IgD-negative memory B cell (primary cell): ENCODE measurements around the gene ZCCHC2. TPM values are rescaled to one million over a fixed set of nuclear protein-coding genes. Genes with fewer than 3 reads are reported as not detected.

Experiments used
- H3K27ac Mint-ChIP-seq, 3 donors: one replicate each; pipeline ENCODE4 v1.8.0; 2020 to 2022; ENCODE audit warnings: mild to moderate bottlenecking in 3 of 3, mixed read lengths in 3 of 3, moderate library complexity in 1 of 3
- H3K27me3 Mint-ChIP-seq: one replicate; pipeline ENCODE4 v1.8.0; 2021; ENCODE audit warnings: mixed read lengths
- H3K36me3 Mint-ChIP-seq: one replicate; pipeline ENCODE4 v1.8.0; 2020; ENCODE audit warnings: mild to moderate bottlenecking, mixed read lengths
- H3K4me1 Mint-ChIP-seq, 3 donors: one replicate each; pipeline ENCODE4 v1.8.0; 2020 to 2022; ENCODE audit warnings: mixed read lengths in 3 of 3, mild to moderate bottlenecking in 1 of 3
- H3K4me3 Mint-ChIP-seq, 4 donors: one replicate each; pipeline ENCODE4 v1.8.0; 2020 to 2022; ENCODE audit warnings: mild to moderate bottlenecking in 4 of 4, mixed read lengths in 4 of 4, moderate library complexity in 3 of 4
- H3K9me3 Mint-ChIP-seq, 3 donors: one replicate each; pipeline ENCODE4 v1.8.0; 2020 to 2021; ENCODE audit warnings: mixed read lengths in 3 of 3, mild to moderate bottlenecking in 1 of 3
- polyA plus RNA-seq: library from polyadenylated mRNA; unstranded; fragments of 300-500 nt; fragmentation: Illumina TruSeq; gene quantifications from one replicate; pipeline ENCODE4 v1.2.3, GENCODE V29; 2021

ZCCHC2 gene
- polyA plus RNA-seq, 1 donor from 2014 or later, result 2.9 TPM

DNA sequence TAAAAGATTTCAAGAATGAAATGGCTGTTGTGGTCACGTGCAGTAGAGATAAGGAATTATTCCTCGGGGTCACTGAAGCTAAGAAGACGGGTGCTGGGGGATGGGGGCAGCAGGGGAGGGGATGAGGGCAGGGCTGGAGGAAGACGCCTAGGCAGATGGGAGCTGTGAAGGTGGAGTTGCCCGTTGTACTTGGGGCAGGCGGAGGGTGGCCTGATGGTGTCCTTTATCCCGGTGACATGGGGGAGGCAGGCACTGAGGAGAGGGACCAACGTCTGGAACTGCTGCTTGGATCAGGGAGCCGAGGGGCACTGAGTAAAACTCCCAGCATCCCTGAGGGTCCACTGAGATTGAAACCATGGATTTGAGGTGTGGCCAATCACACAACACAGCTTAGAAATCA is 64.9 kb downstream of the ZCCHC2 start:
- peaks cover 9% of the 10 kb centered on the region for H3K36me3 Mint-ChIP-seq
- H3K27me3 Mint-ChIP-seq, result peaks cover 3% of the 10 kb centered on the region
- peaks cover 0 to 6% (median 3%) of the 10 kb centered on the region in 3 donors for H3K9me3 Mint-ChIP-seq
- peak overlapping the region in 1 of 3 donors; percentile 90 for H3K27ac Mint-ChIP-seq
- peaks cover 12 to 21% (median 15%) of the 10 kb centered on the region in 3 donors for H3K4me1 Mint-ChIP-seq
- H3K4me3 Mint-ChIP-seq, result no peak overlapping the region

DNA sequence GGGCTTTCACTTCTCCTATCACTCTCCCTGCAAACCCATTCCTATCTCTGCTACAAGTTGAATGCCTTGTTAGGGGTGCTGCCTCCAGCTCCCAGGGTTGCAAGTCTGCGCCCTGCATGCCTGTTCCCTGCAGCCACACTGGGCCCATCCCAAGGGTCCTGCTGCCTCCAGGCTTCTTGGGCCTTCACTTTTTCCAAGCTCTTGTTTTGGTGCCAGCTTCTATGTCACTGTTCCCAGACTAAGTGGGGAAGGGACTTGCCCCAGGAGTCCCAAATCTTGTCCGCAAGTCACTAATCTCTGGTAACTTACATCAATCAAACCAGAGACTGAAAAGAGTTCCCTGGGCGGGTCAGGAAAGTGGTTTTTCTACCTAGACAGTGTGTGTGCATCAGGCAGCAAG is 65.4 kb downstream of the ZCCHC2 start:
- Mint-ChIP-seq H3K27me3 (peaks cover 6% of the 10 kb centered on the region), H3K27ac (no peak overlapping the region), H3K36me3 (peaks cover 9% of the 10 kb centered on the region), H3K4me3 (no peak overlapping the region), H3K9me3 (peaks cover 0 to 6% (median 6%) of the 10 kb centered on the region in 3 donors), H3K4me1 (peaks cover 12 to 21% (median 15%) of the 10 kb centered on the region in 3 donors)

DNA sequence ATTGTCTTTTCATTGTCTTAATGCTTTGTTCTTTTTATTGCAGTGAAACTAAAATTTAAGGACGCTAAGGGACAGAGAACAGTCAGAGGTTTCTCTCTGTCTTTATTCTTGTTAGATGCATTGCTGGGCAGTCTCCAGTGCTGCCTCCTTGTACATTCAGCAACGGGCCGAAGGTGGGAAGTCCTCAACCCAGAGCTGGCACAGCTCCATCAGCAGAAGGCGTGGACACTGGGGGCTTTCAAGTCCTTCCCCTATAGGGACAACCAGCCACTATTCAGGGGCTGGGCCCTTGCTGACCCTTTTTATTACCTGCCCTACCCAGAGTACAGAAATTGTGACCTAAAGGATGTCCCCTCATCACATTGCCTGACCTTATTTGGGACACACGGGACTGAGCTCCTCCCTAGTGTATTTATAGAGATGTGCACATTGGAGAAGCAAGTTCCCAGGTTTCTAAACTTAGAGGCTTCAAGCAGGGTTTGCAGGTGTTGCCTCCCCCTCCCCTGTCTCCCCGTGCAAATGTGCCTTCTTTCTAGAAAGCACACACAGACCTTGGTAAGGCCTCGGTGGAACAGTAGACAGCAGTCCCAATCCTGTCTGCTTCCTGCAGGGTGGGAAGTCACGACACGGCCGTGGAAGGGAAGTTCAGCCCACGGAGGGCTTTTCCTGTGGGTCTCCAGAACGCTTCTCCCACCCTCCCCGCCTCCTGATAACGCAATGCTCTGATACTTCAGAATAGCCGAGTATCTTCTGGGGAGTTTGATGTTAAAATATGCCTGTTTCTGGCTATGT is 68.2 kb downstream of the ZCCHC2 start:
- no peak overlapping the region for H3K27ac Mint-ChIP-seq
- H3K4me3 Mint-ChIP-seq, result no peak overlapping the region
- H3K27me3 Mint-ChIP-seq, result peaks cover 15% of the 10 kb centered on the region
- peaks cover 0 to 6% (median 6%) of the 10 kb centered on the region in 3 donors for H3K9me3 Mint-ChIP-seq
- peaks cover 5 to 9% (median 6%) of the 10 kb centered on the region in 3 donors for H3K4me1 Mint-ChIP-seq
- H3K36me3 Mint-ChIP-seq, result peaks cover 4% of the 10 kb centered on the region

DNA sequence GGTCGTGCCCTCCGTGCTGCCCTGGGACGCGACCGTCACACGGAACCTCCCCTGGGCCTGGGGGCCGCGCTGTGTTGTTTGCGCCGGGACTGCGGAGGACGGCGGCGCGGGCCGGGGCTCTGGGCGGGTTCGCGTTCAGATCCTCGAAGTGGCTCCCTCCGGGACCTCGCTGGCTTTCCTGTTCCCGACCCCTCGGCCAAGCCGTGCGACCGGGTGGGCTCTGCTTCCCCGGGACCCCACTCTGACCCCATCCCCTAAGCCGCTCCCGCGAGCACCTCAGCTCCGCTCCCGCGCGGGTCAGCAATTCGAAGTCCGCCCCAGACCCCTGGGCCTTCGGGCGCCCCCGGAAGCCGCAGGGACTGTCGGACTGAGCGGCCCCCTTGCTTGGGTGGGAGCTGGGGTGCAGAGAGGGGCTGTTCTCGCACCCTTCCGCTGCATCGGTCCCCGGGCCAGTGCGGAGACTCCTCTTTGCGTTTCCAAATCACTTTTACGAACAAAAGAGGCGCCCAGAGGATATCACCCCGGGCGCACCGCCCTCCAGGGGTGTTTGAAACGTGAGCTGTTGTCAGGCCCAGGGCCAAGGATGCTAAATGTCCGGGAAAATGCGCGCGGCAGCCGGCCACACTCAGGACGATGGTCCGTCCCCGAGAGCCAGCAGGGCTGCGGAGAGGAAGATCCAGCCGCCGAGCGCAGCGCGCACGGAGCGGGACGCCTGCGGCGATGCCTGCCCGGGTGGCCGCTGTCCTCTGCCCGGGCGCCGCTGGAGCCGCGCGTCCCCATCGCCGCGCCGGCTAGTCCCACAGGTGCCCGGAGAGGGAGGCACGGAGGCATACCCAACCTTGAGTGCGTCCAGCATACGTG is 73.5 kb downstream of the ZCCHC2 start:
- Mint-ChIP-seq H3K36me3 (peaks cover 7% of the 10 kb centered on the region), H3K4me3 (no peak overlapping the region), H3K27ac (no peak overlapping the region), H3K9me3 (peaks cover 5 to 6% (median 6%) of the 10 kb centered on the region in 3 donors), H3K4me1 (peaks cover 0 to 8% (median 2%) of the 10 kb centered on the region in 3 donors), H3K27me3 (peaks cover 39% of the 10 kb centered on the region)

DNA sequence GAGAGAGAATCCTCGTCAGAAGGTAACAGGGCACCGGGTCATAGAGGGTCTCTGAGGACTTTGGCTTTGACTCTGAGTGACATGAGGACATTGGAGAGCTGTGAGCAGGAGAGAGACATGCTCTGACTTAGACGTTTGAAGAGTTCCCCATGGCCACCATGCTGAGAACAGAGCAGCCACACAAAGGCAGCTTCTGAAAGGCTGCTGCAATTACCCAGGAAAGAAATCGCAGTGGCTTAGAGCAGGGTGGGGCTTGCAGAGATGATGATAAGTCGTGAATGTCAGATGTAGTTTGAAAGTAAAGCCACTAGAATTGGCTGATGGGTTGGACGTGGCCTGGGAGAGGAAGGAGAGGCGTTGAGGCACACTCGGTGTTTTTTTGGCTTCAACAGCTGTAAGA is 79.0 kb downstream of the ZCCHC2 start:
- Mint-ChIP-seq H3K27me3 (peaks cover 34% of the 10 kb centered on the region), H3K9me3 (peaks cover 0 to 7% (median 0%) of the 10 kb centered on the region in 3 donors), H3K4me3 (no peak overlapping the region), H3K4me1 (peaks cover 0 to 5% (median 0%) of the 10 kb centered on the region in 3 donors), H3K27ac (no peak overlapping the region), H3K36me3 (peaks cover 5% of the 10 kb centered on the region)

DNA sequence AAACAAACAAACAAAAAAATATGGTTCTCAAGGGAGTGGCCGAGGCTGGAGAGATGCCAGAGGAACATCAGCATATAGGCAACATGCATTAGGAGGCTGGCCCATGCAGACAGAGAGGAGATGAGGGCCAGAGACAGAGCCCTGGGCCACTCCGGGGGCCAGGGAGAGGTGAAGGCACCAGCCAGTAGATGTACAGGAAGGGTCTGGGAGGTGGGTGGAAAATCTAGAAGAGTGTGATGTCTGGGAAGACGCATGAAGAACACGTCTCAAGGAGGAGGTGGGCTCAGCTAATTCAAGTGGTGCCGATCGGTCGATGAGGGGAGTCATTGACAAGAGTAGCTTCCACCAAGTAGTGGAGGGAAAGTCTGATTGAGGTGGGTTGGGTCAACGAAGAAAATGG is 79.9 kb downstream of the ZCCHC2 start:
- Mint-ChIP-seq H3K36me3 (peaks cover 5% of the 10 kb centered on the region), H3K27ac (no peak overlapping the region), H3K4me1 (peaks cover 0 to 5% (median 0%) of the 10 kb centered on the region in 3 donors), H3K4me3 (no peak overlapping the region), H3K9me3 (peaks cover 0 to 5% (median 0%) of the 10 kb centered on the region in 3 donors), H3K27me3 (peaks cover 27% of the 10 kb centered on the region)

DNA sequence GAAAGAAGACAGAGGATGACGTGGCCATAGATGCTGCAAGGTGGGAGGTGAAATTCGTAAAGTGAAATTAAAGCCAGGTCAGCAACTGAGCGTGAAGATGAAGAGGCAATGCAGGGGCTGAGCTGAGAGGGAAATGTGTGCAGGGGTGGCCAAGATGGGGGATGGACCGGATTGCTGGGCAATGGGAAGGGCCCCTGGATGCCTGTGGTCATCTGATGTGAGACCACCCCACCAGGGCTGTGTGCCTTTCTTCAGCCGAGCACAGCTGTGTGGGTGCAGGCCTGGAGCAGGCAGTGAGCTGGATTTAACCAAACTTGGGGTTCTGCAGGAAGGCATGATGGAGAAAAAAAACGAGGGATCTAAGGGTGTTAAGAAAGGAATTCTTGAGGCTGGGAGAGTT is 80.4 kb downstream of the ZCCHC2 start:
- peak overlapping the region in 1 of 4 donors; percentile 35 for H3K4me3 Mint-ChIP-seq
- peaks cover 0 to 5% (median 0%) of the 10 kb centered on the region in 3 donors for H3K4me1 Mint-ChIP-seq
- H3K27ac Mint-ChIP-seq, result peak overlapping the region in 1 of 3 donors; percentile 31
- peaks cover 5% of the 10 kb centered on the region for H3K36me3 Mint-ChIP-seq
- peaks cover 27% of the 10 kb centered on the region for H3K27me3 Mint-ChIP-seq
- peaks cover 0 to 5% (median 0%) of the 10 kb centered on the region in 3 donors for H3K9me3 Mint-ChIP-seq

DNA sequence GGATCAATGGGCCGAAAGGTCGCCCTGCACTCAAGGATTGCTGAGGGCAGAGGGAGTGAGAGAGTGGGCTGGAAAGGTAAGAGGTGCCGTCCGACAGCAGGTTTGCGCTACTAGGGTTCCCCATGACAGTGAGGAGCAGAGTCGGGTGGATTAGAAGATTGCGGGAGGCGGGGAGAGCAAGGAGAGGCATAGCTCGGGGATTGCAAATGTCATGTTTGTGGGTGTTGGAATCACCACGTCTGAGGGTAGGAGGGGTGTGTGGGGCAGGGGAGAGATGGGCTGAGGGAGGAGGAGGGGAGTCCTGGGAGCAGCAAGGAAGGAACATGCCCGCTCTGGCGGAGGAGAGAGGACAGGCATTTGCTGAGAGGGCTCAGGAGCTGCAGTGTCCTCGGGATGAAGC is 81.2 kb downstream of the ZCCHC2 start:
- no peak overlapping the region for H3K27ac Mint-ChIP-seq
- H3K36me3 Mint-ChIP-seq, result peaks cover 2% of the 10 kb centered on the region
- H3K27me3 Mint-ChIP-seq, result peaks cover 20% of the 10 kb centered on the region
- H3K4me3 Mint-ChIP-seq, result peak overlapping the region in 1 of 4 donors; percentile 51
- H3K4me1 Mint-ChIP-seq, result peaks cover 0 to 5% (median 0%) of the 10 kb centered on the region in 3 donors
- peaks cover 0 to 5% (median 0%) of the 10 kb centered on the region in 3 donors for H3K9me3 Mint-ChIP-seq

DNA sequence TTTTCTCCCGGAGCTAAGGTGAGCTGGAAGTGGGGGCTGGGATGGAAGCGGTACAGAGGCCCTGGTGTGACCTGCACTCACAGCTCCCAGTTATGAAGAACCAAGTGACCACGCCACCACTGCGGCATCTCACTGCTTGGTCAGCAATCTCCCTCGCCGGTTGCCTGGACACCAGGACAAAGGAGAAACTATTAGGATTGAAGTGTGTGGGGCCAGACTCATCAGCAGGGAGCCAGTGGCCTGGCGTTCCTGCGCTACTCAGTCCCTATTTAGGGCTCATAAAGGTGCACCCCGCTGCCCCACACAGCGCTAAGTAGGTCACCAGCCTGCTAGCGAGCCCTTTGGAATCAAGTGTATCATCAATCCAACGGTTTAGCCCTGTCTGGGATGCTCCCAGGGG is 82.9 kb downstream of the ZCCHC2 start:
- peaks cover 17% of the 10 kb centered on the region for H3K27me3 Mint-ChIP-seq
- H3K4me1 Mint-ChIP-seq, result no peaks in the 10 kb centered on the region
- H3K27ac Mint-ChIP-seq, result no peak overlapping the region
- peaks cover 2% of the 10 kb centered on the region for H3K36me3 Mint-ChIP-seq
- no peak overlapping the region for H3K4me3 Mint-ChIP-seq
- peaks cover 0 to 4% (median 0%) of the 10 kb centered on the region in 3 donors for H3K9me3 Mint-ChIP-seq

DNA sequence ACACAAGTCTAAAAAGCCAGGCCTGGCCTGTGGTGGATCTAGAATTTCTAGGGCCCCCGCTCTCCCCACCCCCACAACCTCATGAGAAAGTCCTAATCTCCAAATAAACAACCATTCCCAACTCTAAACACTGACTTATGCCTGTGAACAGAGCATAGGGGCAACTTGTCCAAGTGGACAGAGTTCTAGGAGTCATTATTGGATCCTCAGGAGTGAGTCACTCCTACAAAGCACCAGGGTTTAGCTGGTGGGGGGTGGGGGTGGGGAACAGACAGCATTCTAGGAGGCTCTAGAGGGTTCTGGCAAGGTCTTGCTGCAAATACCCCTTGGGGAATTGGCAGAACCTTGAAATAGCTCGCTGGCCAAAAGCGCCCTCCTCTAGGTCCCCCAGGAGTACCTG is 83.3 kb downstream of the ZCCHC2 start:
- Mint-ChIP-seq H3K4me1 (no peaks in the 10 kb centered on the region), H3K9me3 (peaks cover 0 to 2% (median 0%) of the 10 kb centered on the region in 3 donors), H3K27me3 (peaks cover 13% of the 10 kb centered on the region), H3K4me3 (no peak overlapping the region), H3K36me3 (peaks cover 2% of the 10 kb centered on the region), H3K27ac (no peak overlapping the region)

DNA sequence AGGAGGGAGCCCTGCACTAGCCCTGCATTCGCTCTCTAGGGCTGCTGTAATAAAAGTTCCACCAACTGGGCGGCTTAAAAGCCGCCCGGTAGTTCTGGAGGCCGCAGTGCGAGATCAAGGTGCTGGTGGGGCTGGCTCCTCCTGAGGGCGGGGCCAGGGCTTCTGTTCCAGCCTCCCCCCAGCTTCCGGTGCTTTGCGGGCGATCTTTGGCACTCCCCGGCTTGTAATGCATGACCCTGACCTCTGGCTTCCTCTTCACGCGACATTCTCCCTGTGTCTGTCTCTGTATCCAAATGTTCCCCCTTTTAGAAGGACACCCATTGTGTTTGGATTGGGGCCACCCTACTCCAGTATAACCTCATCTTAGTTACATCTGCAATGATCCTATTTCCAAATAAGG is 84.5 kb downstream of the ZCCHC2 start:
- Mint-ChIP-seq H3K4me1 (no peaks in the 10 kb centered on the region), H3K36me3 (peaks cover 2% of the 10 kb centered on the region), H3K9me3 (peaks cover 0 to 2% (median 0%) of the 10 kb centered on the region in 3 donors), H3K27ac (no peak overlapping the region), H3K4me3 (no peak overlapping the region), H3K27me3 (peaks cover 9% of the 10 kb centered on the region)

DNA sequence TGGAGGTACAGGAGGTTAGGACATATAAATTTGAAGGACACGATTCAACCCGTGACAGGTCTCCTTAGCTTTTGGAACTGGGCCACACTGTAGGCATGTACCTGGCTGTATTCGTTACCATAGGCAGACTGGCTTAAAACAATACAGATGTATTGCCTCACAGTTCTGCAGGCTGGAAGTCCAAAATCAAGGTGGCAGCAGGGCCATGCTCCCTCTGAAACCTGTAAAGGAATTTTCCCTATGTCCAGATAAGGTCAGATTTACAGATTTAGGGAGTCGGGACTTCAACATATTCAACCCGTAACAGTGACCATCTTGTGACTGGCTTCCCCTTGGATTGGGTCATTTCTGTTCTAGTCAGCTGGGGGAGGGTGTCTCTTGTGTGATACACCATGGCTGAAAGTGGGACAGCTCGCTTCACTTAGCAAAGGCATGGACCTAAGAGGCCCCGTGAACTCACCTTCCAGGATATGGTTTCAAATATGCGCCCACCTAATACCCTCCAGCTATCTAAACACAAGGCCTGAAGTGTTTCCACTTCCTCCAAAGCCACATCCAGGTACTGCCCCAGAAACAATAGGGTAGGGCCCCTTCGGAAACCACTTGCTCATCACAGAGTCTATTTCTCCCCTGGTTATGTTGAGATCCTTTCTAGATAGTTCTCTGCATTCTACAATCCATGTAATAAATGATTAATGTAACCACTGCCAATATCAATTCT is 85.0 kb downstream of the ZCCHC2 start:
- Mint-ChIP-seq H3K4me3 (no peak overlapping the region), H3K27me3 (peaks cover 11% of the 10 kb centered on the region), H3K4me1 (peaks cover 0 to 5% (median 3%) of the 10 kb centered on the region in 3 donors), H3K9me3 (peaks cover 0 to 2% (median 0%) of the 10 kb centered on the region in 3 donors), H3K36me3 (peaks cover 4% of the 10 kb centered on the region), H3K27ac (no peak overlapping the region)

DNA sequence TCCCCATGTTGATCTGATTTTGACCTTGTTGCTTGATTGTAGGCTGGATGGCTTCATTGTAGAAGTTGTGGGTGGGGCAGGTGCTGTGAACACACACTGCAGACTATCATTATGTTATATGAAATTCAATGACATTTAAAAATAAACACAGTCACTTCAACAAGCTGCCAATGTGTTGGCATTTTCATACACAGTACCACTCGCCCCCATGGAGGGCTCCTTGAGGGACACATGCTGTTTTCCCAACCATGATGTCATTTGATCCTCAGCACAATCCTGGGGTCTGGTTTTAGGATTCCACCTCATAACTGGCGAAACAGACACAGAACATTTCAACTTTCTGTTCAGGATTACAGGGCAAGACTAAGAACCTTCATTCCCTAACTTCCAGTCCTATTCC is 86.9 kb downstream of the ZCCHC2 start:
- no peak overlapping the region for H3K27ac Mint-ChIP-seq
- peaks cover 4% of the 10 kb centered on the region for H3K36me3 Mint-ChIP-seq
- H3K27me3 Mint-ChIP-seq, result peaks cover 5% of the 10 kb centered on the region
- H3K4me3 Mint-ChIP-seq, result no peak overlapping the region
- no peaks in the 10 kb centered on the region for H3K9me3 Mint-ChIP-seq
- peaks cover 4 to 9% (median 6%) of the 10 kb centered on the region in 3 donors for H3K4me1 Mint-ChIP-seq

DNA sequence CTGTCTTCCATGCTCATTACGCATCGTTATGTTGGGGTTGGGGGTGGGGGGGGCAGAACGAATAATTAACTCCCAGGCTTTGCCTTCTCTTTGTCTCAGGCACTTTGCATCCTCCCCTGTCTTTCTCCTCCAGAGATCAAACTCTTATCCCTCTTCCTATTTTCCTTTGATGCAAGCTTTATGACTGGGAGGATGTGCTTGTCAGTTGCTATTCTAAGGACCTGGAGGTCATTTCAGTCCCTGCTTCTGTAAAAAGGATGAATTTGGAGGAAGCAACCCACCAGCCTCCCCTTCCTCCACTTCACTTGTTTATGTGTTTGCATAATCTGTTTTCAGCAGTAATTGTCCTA is 87.5 kb downstream of the ZCCHC2 start:
- peaks cover 7% of the 10 kb centered on the region for H3K27me3 Mint-ChIP-seq
- no peaks in the 10 kb centered on the region for H3K9me3 Mint-ChIP-seq
- no peak overlapping the region for H3K4me3 Mint-ChIP-seq
- H3K4me1 Mint-ChIP-seq, result peaks cover 4 to 9% (median 6%) of the 10 kb centered on the region in 3 donors
- H3K36me3 Mint-ChIP-seq, result peaks cover 4% of the 10 kb centered on the region
- no peak overlapping the region for H3K27ac Mint-ChIP-seq
